ENCODE data around the gene MRPS10.

The MRPS10 gene

DNA sequence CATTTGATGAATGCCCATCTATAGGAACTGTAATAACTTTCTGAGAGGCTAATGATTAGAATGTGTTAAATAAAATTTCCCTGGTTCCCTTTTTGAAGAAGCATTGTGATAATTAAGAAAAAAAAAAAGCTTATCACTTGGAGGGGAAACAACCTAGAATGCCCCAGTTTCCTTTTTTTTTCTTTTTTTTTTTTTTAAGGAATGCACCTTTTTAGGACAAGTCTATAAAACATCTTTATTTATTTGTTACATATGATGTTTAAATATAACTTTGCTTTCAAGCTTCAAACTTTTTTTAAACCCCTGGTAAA lies 7.3 kb upstream of the MRPS10 start:
- no peak for TF ChIP-seq CTCF (IDR thresholded peaks at IDR 0.05)
- Histone ChIP-seq H3K27me3 (ENCODE audit: control insufficient read depth, insufficient read depth, low read length) (no peaks in the 10 kb centered on the region), H3K4me3 (ENCODE audit: low read depth, low read length) (no peak overlapping the region), H3K4me2 (ENCODE audit: low read length) (no peak overlapping the region), H3K9me3 (ENCODE audit: control insufficient read depth, low read length) (no peaks in the 10 kb centered on the region), H3K36me3 (ENCODE audit: control insufficient read depth, insufficient read depth, low read length) (no peaks in the 10 kb centered on the region), H3K27ac (no peak overlapping the region), H3K9ac (no peak overlapping the region), H3K79me2 (no peaks in the 10 kb centered on the region), H2AFZ (no peak overlapping the region), H3K4me1 (no peaks in the 10 kb centered on the region)

GRCh38 chr6:42224222-42225028 lies 6.8 kb upstream of the MRPS10 start:
- Histone ChIP-seq H3K27ac (no peak overlapping the region), H3K4me1 (no peaks in the 10 kb centered on the region), H3K9ac (no peak overlapping the region), H3K36me3 (ENCODE audit: control insufficient read depth, insufficient read depth, low read length) (no peaks in the 10 kb centered on the region), H3K4me3 (ENCODE audit: low read depth, low read length) (no peak overlapping the region), H3K79me2 (no peaks in the 10 kb centered on the region), H3K4me2 (ENCODE audit: low read length) (no peak overlapping the region), H2AFZ (no peak overlapping the region), H3K9me3 (ENCODE audit: control insufficient read depth, low read length) (no peaks in the 10 kb centered on the region), H3K27me3 (ENCODE audit: control insufficient read depth, insufficient read depth, low read length) (no peaks in the 10 kb centered on the region)
- TF ChIP-seq CTCF (IDR thresholded peaks at IDR 0.05) = no peak

DNA sequence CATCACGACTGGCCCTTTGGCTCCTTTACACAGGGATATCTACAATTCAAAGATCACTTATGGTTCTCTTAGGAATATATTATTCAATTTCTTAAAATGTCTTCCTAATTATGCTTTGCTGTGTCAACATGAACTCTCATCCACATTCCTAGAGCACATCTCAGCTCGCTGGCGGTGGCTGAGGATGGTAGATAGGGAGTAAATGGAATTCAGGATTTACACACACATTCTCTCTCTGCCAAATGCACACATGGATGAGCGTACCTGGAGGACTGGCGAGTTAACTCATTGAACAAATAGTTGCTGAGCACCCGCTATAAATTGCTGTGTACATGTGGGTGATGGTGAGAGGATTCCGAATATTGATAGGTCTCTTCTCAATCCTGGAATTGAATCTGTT lies 4.8 kb upstream of the MRPS10 start:
- Histone ChIP-seq H3K27ac (no peak overlapping the region), H3K4me1 (peaks cover 3% of the 10 kb centered on the region), H3K9ac (no peak overlapping the region), H3K36me3 (ENCODE audit: control insufficient read depth, insufficient read depth, low read length) (no peaks in the 10 kb centered on the region), H3K9me3 (ENCODE audit: control insufficient read depth, low read length) (no peaks in the 10 kb centered on the region), H3K4me2 (ENCODE audit: low read length) (no peak overlapping the region), H3K4me3 (ENCODE audit: low read depth, low read length) (no peak overlapping the region), H2AFZ (no peak overlapping the region), H3K79me2 (no peaks in the 10 kb centered on the region), H3K27me3 (ENCODE audit: control insufficient read depth, insufficient read depth, low read length) (no peaks in the 10 kb centered on the region)
- no peak for TF ChIP-seq CTCF (IDR thresholded peaks at IDR 0.05)

DNA sequence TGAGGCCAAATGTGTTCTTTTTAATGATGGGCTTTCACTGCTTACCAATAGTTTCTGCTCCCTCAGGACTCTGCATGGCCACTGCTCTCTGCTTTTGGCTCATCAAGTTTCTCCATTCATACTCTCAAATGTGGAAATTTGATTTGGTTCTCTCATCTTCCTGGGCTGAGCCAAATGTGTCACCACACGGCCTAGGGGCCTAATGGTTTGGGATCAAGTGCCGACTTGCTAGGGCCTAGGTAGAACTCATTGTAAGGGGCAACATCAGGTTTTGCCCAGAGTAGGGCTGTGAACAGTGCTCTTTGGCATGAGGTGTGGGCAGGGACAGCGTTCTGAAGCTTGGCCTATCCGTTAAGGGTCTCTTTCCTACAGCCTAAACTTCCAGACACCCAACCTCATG lies 3.9 kb upstream of the MRPS10 start:
- H3K4me2 ChIP-seq (ENCODE audit: low read length) = no peak overlapping the region
- H3K9ac ChIP-seq = no peak overlapping the region
- H3K9me3 ChIP-seq (ENCODE audit: control insufficient read depth, low read length) = no peaks in the 10 kb centered on the region
- H3K27me3 ChIP-seq (ENCODE audit: control insufficient read depth, insufficient read depth, low read length) = no peaks in the 10 kb centered on the region
- no peak for TF ChIP-seq CTCF (IDR thresholded peaks at IDR 0.05)
- no peak overlapping the region for H2AFZ ChIP-seq
- H3K4me1 ChIP-seq = peaks cover 5% of the 10 kb centered on the region
- H3K79me2 ChIP-seq = peaks cover 1% of the 10 kb centered on the region
- no peaks in the 10 kb centered on the region for H3K36me3 ChIP-seq (ENCODE audit: control insufficient read depth, insufficient read depth, low read length)
- no peak overlapping the region for H3K4me3 ChIP-seq (ENCODE audit: low read depth, low read length)
- H3K27ac ChIP-seq = no peak overlapping the region

- Histone ChIP-seq H3K27me3 (ENCODE audit: control insufficient read depth, insufficient read depth, low read length) (no peaks in the 10 kb centered on the region), H3K9ac (no peak overlapping the region), H2AFZ (no peak overlapping the region), H3K4me1 (peaks cover 7% of the 10 kb centered on the region), H3K4me2 (ENCODE audit: low read length) (no peak overlapping the region), H3K79me2 (peaks cover 4% of the 10 kb centered on the region), H3K9me3 (ENCODE audit: control insufficient read depth, low read length) (no peaks in the 10 kb centered on the region), H3K36me3 (ENCODE audit: control insufficient read depth, insufficient read depth, low read length) (no peaks in the 10 kb centered on the region), H3K27ac (no peak overlapping the region), H3K4me3 (ENCODE audit: low read depth, low read length) (no peak overlapping the region)
- no peak for TF ChIP-seq CTCF (IDR thresholded peaks at IDR 0.05)
Observed at GRCh38 chr6:42220807-42221206, 3.1 kb upstream of the MRPS10 start.

Data from parathyroid adenoma (tissue), 2 donors.